ENCODE measurements around the gene CHRNA3.

The CHRNA3 gene

DNA sequence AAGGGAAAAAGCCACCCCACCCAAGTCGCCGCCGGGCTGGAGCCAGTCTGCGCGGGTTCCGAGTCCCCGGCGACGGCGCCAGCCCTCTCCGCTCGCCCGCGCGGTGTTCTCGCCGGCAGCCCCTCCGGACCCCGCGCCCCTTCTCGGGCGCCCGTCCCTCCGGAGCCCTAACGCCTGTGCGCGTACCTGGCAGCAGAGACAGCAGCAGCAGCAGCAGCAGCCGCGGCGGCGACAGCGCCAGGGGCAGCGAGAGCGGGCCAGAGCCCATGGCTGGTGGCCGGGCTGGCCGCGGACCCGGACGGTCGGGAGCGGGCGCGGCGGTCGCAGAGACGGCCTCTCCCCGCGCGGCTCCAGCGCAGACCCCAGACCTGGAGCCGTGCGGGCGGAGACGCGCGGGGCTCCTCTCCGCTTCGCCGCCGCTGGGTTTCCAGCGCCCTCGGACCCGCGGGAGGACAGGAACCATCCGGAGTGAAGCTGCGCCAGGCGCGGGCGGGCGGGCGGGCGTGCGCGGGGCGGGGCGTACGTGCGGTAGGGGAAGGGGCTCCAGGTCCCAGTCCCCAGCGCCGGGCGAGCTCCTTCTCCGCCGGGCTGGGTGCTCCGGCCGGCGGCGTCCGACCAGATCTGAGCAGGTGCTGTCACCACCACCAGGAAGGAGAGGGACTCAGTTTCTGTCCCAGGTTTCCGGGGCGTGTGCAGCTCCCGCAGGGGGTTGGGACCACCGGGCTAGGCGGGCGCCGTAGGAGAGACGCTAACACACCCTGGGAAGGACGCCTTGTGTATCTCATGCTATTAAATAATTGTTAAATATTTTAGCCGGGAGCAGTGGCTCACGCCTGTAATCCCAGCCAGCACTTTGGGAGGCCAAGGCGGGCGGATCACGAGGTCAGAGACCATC, at the start of gene CHRNA3:
Gene CHRNA3, minus strand, starts transcription at position 470 of the 895 bp plus-strand sequence. Its CDS starts 202 bp downstream, at position 268.
- no peak for DNase-seq

DNA sequence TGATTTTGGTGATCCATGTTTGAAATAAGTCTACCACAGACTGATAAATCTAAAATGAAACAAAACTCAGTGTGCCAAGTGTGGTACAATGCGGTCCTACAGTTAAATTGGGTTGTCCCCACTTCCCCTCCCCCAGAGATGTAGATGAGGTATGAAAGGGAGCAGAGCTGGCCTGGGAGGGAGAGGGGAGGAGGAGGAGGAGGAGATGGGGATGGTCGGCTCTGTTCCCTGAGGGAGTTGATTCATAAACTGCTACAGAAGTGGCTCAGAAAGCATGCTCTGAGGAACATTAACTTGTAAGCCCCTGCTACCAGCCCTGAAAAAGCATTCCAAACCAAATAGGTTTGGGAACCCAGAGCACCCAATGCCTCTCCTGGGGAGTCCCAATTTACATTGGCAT, 48.2 kb upstream of the CHRNA3 start:
- DNase-seq: no peak

- DNase-seq: no peak
Measured at GRCh38 chr15:78667578-78668236, 46.9 kb upstream of the CHRNA3 start.

DNA sequence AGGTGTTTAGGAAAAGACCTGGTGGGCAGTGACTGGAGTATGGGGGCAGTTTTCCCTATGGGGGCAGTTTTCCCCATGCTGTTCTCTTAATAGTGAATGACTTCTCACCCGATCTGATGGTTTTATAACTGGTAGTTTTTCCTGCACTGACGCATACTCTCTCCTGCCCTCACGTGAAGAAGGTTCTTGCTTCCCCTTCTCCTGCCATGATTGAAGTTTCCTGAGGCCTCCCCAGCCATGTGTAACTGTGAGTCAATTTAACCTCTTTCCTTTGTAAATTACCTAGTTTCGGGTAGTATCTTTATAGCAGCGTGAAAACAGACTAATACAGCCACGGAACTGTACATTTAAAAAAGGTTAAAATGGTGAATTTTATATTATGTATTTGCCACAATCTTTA, 45.2 kb upstream of the CHRNA3 start:
- DNase-seq: no peak

GRCh38 chr15:78663703-78664102, 42.9 kb upstream of the CHRNA3 start:
- DNase-seq: no peak

DNA sequence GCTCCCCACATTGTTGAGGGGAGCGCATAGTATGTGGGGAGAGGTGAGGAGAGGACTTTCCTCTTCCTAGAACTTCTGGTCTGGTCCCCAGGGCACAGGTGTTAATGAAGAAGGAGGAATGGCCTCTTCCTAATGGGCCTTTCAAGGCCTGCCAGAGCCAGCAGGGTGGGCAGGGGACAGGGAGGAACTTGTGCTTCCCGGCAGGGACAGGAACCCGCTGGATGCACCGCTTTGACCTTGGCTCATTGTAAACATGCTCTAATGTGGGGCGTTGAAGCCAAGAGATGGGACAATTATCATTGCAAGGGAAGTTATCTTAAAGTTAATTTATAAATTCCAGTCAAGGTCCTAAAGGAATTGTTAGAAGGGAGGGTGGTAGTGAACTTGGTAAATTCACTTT, 41.2 kb upstream of the CHRNA3 start:
- DNase-seq: no peak

DNA sequence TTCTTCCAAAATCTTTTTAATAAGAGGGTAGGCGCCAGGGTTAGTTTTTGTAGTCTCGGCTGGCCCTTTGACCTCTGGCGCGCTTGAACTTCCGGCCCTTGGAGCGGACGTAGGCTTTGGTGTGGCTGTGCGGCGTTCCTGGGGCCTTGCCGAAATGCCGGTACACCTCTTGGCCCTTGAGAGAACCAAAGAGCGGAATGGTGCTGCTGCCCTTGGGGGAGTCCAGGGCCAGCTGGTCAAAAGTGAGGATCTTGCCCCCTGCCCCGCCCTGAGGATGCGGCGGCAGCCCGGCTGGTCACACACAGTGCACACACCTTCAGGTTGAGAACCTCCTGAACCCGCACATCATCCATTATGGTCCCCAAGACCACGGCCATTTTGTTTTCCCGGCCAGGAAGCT, 40.2 kb upstream of the CHRNA3 start:
- no peak for DNase-seq

- no peak for DNase-seq
Measured at GRCh38 chr15:78660584-78660983, 39.8 kb upstream of the CHRNA3 start.

- no peak for DNase-seq
Measured at GRCh38 chr15:78658823-78659222, 38.0 kb upstream of the CHRNA3 start.

- DNase-seq: no peak
Measured at GRCh38 chr15:78654272-78654671, 33.5 kb upstream of the CHRNA3 start.

DNA sequence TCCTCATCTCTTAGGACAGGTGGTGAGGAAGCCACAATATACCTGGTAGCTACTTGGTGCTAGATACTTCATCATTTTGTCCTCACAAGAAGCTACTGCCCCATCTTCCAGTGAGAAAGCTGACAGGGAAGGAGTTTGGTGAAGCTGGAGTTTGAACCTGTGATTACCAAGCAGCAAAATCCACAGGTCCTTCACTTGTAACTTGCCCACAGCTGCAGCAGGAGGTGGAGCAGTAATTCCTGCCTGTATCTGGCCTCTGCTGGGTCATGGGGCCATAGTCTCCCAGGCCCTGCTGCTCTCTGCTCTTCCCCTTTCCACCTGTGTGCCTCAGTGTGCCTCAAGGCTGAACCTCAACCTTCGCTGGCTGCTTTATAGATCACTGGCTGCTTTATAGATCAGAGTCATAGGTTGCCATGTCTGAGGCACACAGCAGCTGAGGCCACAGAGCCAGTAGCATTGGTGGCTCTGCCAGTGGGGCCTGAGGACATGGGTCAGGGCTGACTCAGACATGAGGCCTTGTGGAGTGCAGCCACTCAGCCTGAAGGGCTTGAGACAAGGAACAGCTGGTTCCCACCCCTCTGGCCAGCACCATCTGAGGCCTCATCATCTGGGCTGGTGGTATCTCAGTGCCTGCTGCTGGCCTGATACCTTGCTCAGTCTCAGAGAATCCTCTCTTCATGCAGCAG, 31.3 kb upstream of the CHRNA3 start:
- no peak for DNase-seq

DNA sequence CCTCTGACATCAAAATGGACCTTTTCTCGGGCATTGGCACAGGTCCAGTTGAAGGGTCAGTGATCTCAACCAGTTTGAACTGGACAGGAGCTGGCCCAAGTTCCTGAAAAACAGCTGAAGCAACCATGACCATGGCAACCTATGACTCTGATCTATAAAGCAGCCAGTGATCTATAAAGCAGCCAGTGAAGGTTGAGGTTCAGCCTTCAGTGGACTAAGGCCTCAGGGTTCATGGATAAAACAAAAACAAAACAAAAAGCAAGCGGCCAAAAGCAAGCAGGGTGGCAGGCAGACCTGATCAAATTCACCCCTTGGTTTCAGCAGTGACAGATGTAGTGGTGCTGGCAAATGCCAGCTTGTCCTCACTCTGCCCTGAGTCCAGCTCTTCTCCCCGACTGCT, 30.2 kb upstream of the CHRNA3 start:
- no peak for DNase-seq

DNA sequence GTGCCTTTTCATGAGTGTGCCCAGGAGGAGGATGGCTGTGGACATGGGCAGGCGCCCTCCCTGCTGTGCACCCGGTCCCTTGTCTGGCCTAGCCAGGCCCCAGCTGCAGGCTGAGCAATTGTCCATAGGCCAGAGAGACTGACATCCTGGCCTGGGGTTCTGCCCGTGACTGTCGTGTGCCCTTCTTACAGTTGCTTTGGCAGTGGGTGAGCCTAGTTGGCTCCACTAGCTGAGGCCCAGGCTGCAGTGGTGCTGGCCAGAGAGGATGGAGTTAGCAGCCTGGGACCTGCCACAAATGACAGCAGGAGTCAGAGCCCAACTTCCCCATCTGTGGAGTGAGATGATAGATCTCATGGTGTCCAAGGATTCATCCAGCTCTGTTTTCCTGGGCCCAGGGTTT, 29.2 kb upstream of the CHRNA3 start:
- DNase-seq: no peak

DNA sequence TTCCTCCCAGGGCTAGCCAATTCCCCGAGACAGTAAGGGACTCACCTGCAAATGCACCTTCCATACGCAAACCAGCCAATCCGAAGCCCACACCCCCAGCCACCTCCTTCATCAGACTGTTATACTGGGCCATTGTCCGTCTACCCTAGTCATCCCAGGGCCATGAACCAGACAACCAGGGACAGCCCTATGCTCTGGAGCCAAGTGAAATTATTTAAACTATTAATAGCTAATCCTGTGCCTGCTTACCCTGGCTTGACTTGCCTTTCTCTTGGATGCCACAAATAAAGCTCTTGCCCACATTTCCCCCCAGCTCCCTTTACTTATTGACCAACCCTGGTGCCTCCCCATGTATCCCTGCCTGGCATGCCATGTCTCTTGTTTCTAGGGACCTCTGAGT, 24.2 kb upstream of the CHRNA3 start:
- no peak for DNase-seq

- no peak for DNase-seq
Measured at GRCh38 chr15:78642331-78642730, 21.5 kb upstream of the CHRNA3 start.

- DNase-seq: no peak
Measured at GRCh38 chr15:78641749-78642275, 21.0 kb upstream of the CHRNA3 start.

- no peak for DNase-seq
Measured at GRCh38 chr15:78641102-78641748, 20.4 kb upstream of the CHRNA3 start, which contains the start of gene CHRNB4. Gene CHRNB4, minus strand, starts transcription at chr15:78641210. Its CDS starts 77 bp downstream, at chr15:78641133.

DNA sequence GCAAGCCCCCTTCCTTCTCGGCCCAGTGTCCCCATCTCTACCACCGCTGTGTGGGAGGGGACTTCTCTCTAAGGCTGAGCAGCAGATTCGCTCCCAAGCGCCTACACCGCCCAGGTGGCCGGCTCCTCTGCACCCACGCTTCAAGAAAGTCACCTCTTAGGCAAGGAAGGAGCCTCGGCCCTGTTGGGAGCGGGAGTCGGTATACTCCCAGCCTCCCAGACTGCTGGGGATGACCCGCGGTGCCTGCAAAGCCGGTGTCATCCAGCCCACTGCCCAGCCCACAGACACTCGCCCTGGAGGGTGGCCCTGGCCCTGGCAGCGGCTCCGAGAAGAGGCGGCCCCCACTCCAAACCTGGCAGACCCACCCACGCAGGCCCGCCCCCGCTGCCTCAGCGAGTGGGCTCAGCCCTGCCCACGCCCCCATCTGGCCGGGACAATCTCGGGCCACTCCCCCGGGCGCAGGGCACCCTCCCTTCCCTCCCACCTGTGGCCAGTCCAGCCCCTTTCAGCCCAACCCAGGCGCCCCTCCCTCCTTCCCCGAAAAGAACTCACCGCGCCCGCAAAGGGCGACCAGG, 19.8 kb upstream of the CHRNA3 start:
- DNase-seq: no peak

DNA sequence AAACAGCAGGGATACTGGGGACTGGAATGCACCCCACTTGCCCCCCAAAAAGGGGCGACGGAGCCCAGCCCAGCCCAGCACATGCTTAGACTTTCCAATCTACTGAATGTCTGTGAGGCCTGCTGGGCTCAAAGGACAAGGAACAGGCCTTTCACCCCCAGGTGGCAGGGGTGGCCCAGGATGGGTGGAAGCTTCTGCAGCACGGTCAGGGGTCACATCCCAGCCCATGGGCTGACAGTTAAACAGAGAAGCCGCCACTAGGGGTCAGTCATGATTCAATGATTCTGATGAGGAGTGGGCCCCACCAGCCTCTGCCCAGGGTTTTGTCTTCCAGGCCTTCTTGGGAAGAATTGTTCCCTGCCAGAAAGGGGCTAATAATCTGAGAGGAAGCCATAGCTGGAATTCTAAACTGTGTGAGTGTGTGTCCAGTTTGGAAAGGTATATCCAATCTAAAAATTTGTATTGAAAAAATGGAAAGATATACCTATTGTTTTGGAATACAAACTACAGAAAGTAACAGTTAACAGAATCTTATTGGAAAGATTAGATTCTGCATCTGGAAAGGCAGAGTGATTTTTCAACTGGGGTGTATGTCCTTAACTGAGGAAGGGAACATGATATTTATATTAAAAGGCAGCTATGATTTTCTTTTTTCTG, 18.0 kb upstream of the CHRNA3 start:
- no peak for DNase-seq

GRCh38 chr15:78637776-78638435, 17.1 kb upstream of the CHRNA3 start:
- DNase-seq: no peak

GRCh38 chr15:78636378-78636859, 15.6 kb upstream of the CHRNA3 start:
- DNase-seq: no peak

All from NCI-H510A (cell line).